ENCODE results near the gene CHCT1. TPM values are rescaled to one million over a fixed set of nuclear protein-coding genes. Genes with fewer than 3 reads are reported as not detected.

The CHCT1 gene
- total and polyA plus RNA-seq, 2 donors (not counting 1 experiment from before 2014, with no cell fraction given) = not detected

GRCh38 chr17:60463157-60463835 is 41.0 kb downstream of the CHCT1 start:
- Histone ChIP-seq H3K9ac (ENCODE audit: insufficient read depth, low read length) (no peak overlapping the region), H3K27ac (ENCODE audit: insufficient read depth, low read length) (no peak overlapping the region), H2AFZ (ENCODE audit: low read length) (no peak overlapping the region), H3K4me1 (ENCODE audit: control insufficient read depth, extremely low read depth, insufficient read depth, low read length) (no peaks in the 10 kb centered on the region), H4K20me1 (ENCODE audit: control insufficient read depth, extremely low read depth, insufficient read depth, low read length) (no peaks in the 10 kb centered on the region), H3K4me3 (replicated peaks in 1 of 4; ENCODE audit: control extremely low read depth in 1 of 4, insufficient read depth in 1 of 4, low read depth in 3 of 4, low read length in 4 of 4) (no peak overlapping the region), H3K27me3 (ENCODE audit: control insufficient read depth, insufficient read depth, low read length) (no peaks in the 10 kb centered on the region), H3K9me3 (ENCODE audit: control insufficient read depth, insufficient read depth, low read depth, low read length) (no peaks in the 10 kb centered on the region), H3K79me2 (ENCODE audit: control insufficient read depth, insufficient read depth, low read length) (no peaks in the 10 kb centered on the region), H3K36me3 (ENCODE audit: control insufficient read depth, insufficient read depth, low read length) (peaks cover 4% of the 10 kb centered on the region), H3K4me2 (ENCODE audit: extremely low read depth, insufficient read depth, low read length) (no peak overlapping the region)
- DNase-seq (ENCODE audit: low read depth in 2 of 2) = no peak
- TF ChIP-seq EZH2 (IDR thresholded peaks at IDR 0.05; ENCODE audit: low read length, missing control alignments) (no peak), CTCF (conservative IDR thresholded peaks at IDR 0.05 in 1 of 2, IDR thresholded peaks at IDR 0.05 in 1 of 2; ENCODE audit: low read depth in 1 of 2, low read length in 2 of 2) (no peak)

GRCh38 chr17:60464343-60464742 is 42.1 kb downstream of the CHCT1 start:
- TF ChIP-seq EZH2 (IDR thresholded peaks at IDR 0.05; ENCODE audit: low read length, missing control alignments) (no peak), CTCF (conservative IDR thresholded peaks at IDR 0.05 in 1 of 2, IDR thresholded peaks at IDR 0.05 in 1 of 2; ENCODE audit: low read depth in 1 of 2, low read length in 2 of 2) (no peak)
- no peak overlapping the region for H3K4me3 ChIP-seq (replicated peaks in 1 of 4; ENCODE audit: control extremely low read depth in 1 of 4, insufficient read depth in 1 of 4, low read depth in 3 of 4, low read length in 4 of 4)
- H3K27me3 ChIP-seq (ENCODE audit: control insufficient read depth, insufficient read depth, low read length) = no peaks in the 10 kb centered on the region
- H3K4me2 ChIP-seq (ENCODE audit: extremely low read depth, insufficient read depth, low read length) = no peak overlapping the region
- no peak for DNase-seq (ENCODE audit: low read depth in 2 of 2)
- H3K36me3 ChIP-seq (ENCODE audit: control insufficient read depth, insufficient read depth, low read length) = peaks cover 4% of the 10 kb centered on the region
- no peaks in the 10 kb centered on the region for H3K9me3 ChIP-seq (ENCODE audit: control insufficient read depth, insufficient read depth, low read depth, low read length)
- H3K79me2 ChIP-seq (ENCODE audit: control insufficient read depth, insufficient read depth, low read length) = no peaks in the 10 kb centered on the region
- H3K9ac ChIP-seq (ENCODE audit: insufficient read depth, low read length) = no peak overlapping the region
- H3K27ac ChIP-seq (ENCODE audit: insufficient read depth, low read length) = no peak overlapping the region
- no peaks in the 10 kb centered on the region for H3K4me1 ChIP-seq (ENCODE audit: control insufficient read depth, extremely low read depth, insufficient read depth, low read length)
- no peaks in the 10 kb centered on the region for H4K20me1 ChIP-seq (ENCODE audit: control insufficient read depth, extremely low read depth, insufficient read depth, low read length)
- H2AFZ ChIP-seq (ENCODE audit: low read length) = no peak overlapping the region

GRCh38 chr17:60468371-60468770 is 46.1 kb downstream of the CHCT1 start:
- H3K27ac ChIP-seq (ENCODE audit: insufficient read depth, low read length) = no peak overlapping the region

More at GRCh38 chr17:60468371-60468770, 46.1 kb downstream of the CHCT1 start:
- Histone ChIP-seq H3K27me3 (ENCODE audit: control insufficient read depth, insufficient read depth, low read length) (no peaks in the 10 kb centered on the region), H3K4me3 (replicated peaks in 1 of 4; ENCODE audit: control extremely low read depth in 1 of 4, insufficient read depth in 1 of 4, low read depth in 3 of 4, low read length in 4 of 4) (no peak overlapping the region), H3K4me2 (ENCODE audit: extremely low read depth, insufficient read depth, low read length) (no peak overlapping the region), H3K9me3 (ENCODE audit: control insufficient read depth, insufficient read depth, low read depth, low read length) (no peaks in the 10 kb centered on the region), H3K79me2 (ENCODE audit: control insufficient read depth, insufficient read depth, low read length) (no peaks in the 10 kb centered on the region), H4K20me1 (ENCODE audit: control insufficient read depth, extremely low read depth, insufficient read depth, low read length) (no peaks in the 10 kb centered on the region), H2AFZ (ENCODE audit: low read length) (no peak overlapping the region), H3K4me1 (ENCODE audit: control insufficient read depth, extremely low read depth, insufficient read depth, low read length) (peaks cover 2% of the 10 kb centered on the region), H3K9ac (ENCODE audit: insufficient read depth, low read length) (no peak overlapping the region), H3K36me3 (ENCODE audit: control insufficient read depth, insufficient read depth, low read length) (no peaks in the 10 kb centered on the region)
- TF ChIP-seq EZH2 (IDR thresholded peaks at IDR 0.05; ENCODE audit: low read length, missing control alignments) (no peak), CTCF (conservative IDR thresholded peaks at IDR 0.05 in 1 of 2, IDR thresholded peaks at IDR 0.05 in 1 of 2; ENCODE audit: low read depth in 1 of 2, low read length in 2 of 2) (no peak)
- DNase-seq (ENCODE audit: low read depth in 2 of 2) = peak; percentile 11 to 42

All from fibroblast of lung (primary cell).